Muscle layer of colon (tissue), 2 donors: ENCODE data around the gene ARL4A.

Experiments used
- H3K27ac ChIP-seq: one replicate; pipeline ENCODE4 v1.7.0; 2013; ENCODE audit warnings: low read depth, mild to moderate bottlenecking, low read length, moderate library complexity
- H3K27me3 ChIP-seq, 2 donors: one replicate each; pipeline ENCODE4 v1.7.0; 2013; ENCODE audit warnings: low read length in 2 of 2, mild to moderate bottlenecking in 2 of 2; ENCODE audit not compliant: insufficient read depth in 2 of 2, control insufficient read depth in 1 of 2
- H3K36me3 ChIP-seq: one replicate; pipeline ENCODE4 v1.7.0; 2013; ENCODE audit warnings: mild to moderate bottlenecking, low read length; ENCODE audit not compliant: insufficient read depth
- H3K4me1 ChIP-seq: one replicate; pipeline ENCODE4 v1.7.0; 2013; ENCODE audit warnings: mild to moderate bottlenecking, low read length; ENCODE audit not compliant: insufficient read depth
- H3K4me3 ChIP-seq, 2 donors: one replicate each; pipeline ENCODE4 v1.7.0; 2013; ENCODE audit warnings: low read length in 2 of 2, low read depth in 1 of 2, mild to moderate bottlenecking in 1 of 2, moderate library complexity in 1 of 2
- H3K9ac ChIP-seq: one replicate; pipeline ENCODE4 v1.7.0; 2013; ENCODE audit warnings: low read length
- H3K9me3 ChIP-seq: one replicate; pipeline ENCODE4 v1.7.0; 2013; ENCODE audit warnings: mild to moderate bottlenecking, low read length
- donor health status: abdominal sarcoma.
- donor health status: Adenocarcinoma of cecum.

ARL4A gene

DNA sequence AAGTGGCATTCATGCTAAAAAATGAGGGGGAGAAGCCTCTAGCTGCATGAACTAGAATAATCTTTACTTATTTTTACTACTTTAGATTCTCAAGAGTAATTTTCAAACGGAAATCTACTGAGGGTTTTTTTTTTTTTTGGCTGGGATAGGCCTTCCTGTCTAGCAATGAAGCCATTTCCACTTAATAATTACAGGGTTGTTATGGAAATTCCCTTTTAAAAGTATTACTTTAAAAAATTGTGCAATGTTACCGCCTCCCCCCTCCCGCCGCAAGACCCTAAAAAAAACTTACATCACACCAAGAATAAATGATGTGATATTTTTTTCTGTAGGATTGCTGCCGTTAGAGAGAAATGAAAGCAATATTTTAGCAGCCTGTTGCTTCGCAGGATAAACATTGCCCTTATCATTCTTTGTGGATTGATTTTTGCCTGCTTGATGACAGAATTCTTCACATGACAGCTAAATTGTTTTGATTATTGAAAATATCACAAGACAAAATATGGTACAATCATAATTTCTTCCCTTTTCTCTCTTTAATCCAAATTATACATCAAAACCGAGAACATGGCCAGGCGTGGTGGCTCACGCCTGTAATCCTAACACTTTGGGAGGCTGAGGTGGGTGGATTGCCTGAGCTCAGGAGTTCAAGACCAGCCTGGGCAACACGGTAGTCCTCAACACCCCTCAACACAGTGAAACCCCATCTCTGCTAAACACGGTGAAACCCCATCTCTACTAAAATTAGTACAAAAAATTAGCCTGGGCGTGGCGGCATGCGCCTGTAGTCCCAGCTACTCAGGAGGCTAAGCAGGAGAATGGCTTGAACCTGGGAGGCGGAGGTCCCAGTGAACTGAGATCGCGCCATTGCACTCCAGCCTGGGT, 32.8 kb downstream of the ARL4A start:
- Histone ChIP-seq H3K4me3 (no peak overlapping the region), H3K4me1 (peaks cover 13% of the 10 kb centered on the region), H3K36me3 (no peaks in the 10 kb centered on the region), H3K9ac (no peak overlapping the region), H3K27me3 (no peaks in the 10 kb centered on the region), H3K9me3 (no peaks in the 10 kb centered on the region), H3K27ac (no peak overlapping the region)

GRCh38 chr7:12721286-12721830, 33.9 kb downstream of the ARL4A start:
- Histone ChIP-seq H3K27ac (no peak overlapping the region), H3K27me3 (no peaks in the 10 kb centered on the region), H3K4me1 (peaks cover 13% of the 10 kb centered on the region), H3K9me3 (no peaks in the 10 kb centered on the region), H3K36me3 (no peaks in the 10 kb centered on the region), H3K9ac (no peak overlapping the region), H3K4me3 (no peak overlapping the region)

DNA sequence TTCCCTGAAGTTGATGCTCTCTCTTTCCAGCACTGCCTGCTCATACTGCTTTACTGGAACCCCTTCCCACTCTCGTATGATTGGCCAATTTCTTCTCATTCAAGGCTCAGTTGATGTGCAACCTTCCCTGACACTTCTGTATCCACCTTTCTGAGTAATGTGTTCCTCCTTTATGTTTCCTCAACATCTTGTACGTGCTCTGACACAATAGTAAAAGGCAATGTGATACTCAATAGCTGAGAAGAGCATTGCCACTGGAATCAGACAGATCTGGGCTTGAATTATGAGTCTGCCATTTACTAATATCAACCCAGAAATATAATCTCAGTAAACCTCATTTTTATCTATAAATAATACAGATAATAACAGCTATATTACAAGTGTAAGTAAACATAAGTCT, 34.7 kb downstream of the ARL4A start:
- Histone ChIP-seq H3K9me3 (no peaks in the 10 kb centered on the region), H3K27me3 (no peaks in the 10 kb centered on the region), H3K27ac (no peak overlapping the region), H3K36me3 (no peaks in the 10 kb centered on the region), H3K4me3 (no peak overlapping the region), H3K4me1 (peaks cover 13% of the 10 kb centered on the region), H3K9ac (no peak overlapping the region)

- no peak overlapping the region for H3K27ac ChIP-seq
- no peaks in the 10 kb centered on the region for H3K27me3 ChIP-seq
- no peaks in the 10 kb centered on the region for H3K9me3 ChIP-seq
- no peak overlapping the region for H3K4me3 ChIP-seq
- no peak overlapping the region for H3K9ac ChIP-seq
- H3K36me3 ChIP-seq, result no peaks in the 10 kb centered on the region
- H3K4me1 ChIP-seq, result peaks cover 13% of the 10 kb centered on the region
Observed at GRCh38 chr7:12722636-12723605, 35.5 kb downstream of the ARL4A start.

DNA sequence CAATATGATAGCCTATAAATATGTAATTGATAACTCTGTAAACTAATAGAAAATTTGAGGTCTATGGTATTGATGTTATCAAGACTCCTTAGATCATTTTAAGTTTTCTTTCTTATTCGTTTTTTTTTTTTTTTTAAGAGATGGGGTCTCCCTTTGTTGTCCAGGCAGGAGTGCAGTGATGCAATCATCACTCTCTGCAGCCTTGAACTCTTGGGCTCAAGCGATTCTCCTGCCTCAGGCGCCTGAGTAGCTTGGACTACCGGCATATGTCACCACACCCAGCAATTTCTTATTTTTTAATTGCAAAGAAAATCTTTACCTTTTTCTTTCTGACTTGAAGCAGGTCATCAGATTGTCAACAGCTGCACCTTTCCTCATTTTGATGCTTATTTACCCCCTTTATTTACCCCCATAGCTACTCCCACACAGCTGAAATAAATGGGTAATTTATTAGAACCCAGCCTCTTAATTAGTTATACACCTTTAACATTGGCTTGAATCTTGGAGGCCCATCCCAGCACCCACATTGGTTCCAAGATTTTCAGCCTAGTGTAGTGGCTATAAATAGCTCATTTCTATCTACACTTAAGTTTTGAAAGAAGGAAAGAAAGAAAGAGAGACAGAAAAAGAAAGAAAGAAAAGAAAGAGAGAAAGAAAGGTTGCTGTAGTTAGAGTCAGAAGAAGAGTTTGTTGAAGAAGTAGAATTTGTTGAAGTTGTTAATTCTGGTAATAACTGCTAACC, 38.3 kb downstream of the ARL4A start:
- Histone ChIP-seq H3K27me3 (no peaks in the 10 kb centered on the region), H3K9me3 (no peaks in the 10 kb centered on the region), H3K27ac (no peak overlapping the region), H3K36me3 (no peaks in the 10 kb centered on the region), H3K4me3 (no peak overlapping the region), H3K9ac (no peak overlapping the region), H3K4me1 (peaks cover 4% of the 10 kb centered on the region)

DNA sequence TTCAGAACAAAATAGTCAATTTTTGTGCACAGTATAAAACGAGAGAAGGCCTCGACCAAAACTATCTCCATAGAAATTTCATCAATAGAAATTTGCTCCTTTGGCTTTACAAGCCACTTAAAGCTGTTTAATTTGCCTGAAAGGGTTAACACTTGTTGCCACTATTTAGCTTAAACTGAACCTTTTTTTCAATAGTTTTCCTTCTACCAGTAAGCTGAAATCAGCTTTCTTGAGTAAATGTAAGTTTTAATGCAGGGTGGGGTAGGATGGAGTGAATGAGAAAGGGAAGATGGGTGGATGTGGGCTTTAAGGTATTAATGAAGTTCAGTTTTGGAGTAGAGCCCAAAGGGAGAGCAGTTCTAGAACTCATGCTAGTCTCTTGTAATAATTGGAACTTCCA, 39.5 kb downstream of the ARL4A start:
- H3K9ac ChIP-seq, result no peak overlapping the region
- peaks cover 4% of the 10 kb centered on the region for H3K4me1 ChIP-seq
- no peak overlapping the region for H3K4me3 ChIP-seq
- no peaks in the 10 kb centered on the region for H3K9me3 ChIP-seq
- H3K27ac ChIP-seq, result no peak overlapping the region
- H3K36me3 ChIP-seq, result no peaks in the 10 kb centered on the region
- no peaks in the 10 kb centered on the region for H3K27me3 ChIP-seq

- H3K27ac ChIP-seq, result no peak overlapping the region
Observed at GRCh38 chr7:12727455-12728191, 40.2 kb downstream of the ARL4A start.

DNA sequence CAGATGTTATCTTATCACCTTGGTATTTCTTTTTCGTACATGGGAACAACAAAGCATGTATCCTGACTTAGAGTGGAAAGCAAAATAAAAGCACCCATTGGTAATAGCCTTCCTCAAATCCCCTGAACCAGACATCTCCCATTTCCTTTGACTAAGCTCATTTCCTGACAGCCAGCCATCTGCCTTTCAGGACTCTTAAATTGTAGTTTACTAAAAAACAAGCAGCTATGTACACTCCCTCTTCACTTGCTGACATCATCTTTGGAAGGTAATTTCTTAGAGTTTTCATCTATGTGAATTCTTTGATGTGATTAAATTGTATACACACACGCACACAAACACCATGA, 40.7 kb downstream of the ARL4A start:
- H3K9me3 ChIP-seq, result no peaks in the 10 kb centered on the region
- H3K27me3 ChIP-seq, result no peaks in the 10 kb centered on the region
- H3K9ac ChIP-seq, result no peak overlapping the region
- H3K36me3 ChIP-seq, result no peaks in the 10 kb centered on the region
- H3K27ac ChIP-seq, result no peak overlapping the region
- peaks cover 4% of the 10 kb centered on the region for H3K4me1 ChIP-seq
- H3K4me3 ChIP-seq, result no peak overlapping the region

More at GRCh38 chr7:12727455-12728191, 40.2 kb downstream of the ARL4A start:
- Histone ChIP-seq H3K27me3 (no peaks in the 10 kb centered on the region), H3K4me3 (no peak overlapping the region), H3K4me1 (peaks cover 4% of the 10 kb centered on the region), H3K9ac (no peak overlapping the region), H3K36me3 (no peaks in the 10 kb centered on the region), H3K9me3 (no peaks in the 10 kb centered on the region)

- no peaks in the 10 kb centered on the region for H3K27me3 ChIP-seq
- H3K36me3 ChIP-seq, result no peaks in the 10 kb centered on the region
- H3K4me3 ChIP-seq, result no peak overlapping the region
- no peaks in the 10 kb centered on the region for H3K9me3 ChIP-seq
- no peak overlapping the region for H3K27ac ChIP-seq
- no peak overlapping the region for H3K9ac ChIP-seq
- H3K4me1 ChIP-seq, result peaks cover 4% of the 10 kb centered on the region
Observed at GRCh38 chr7:12729112-12729511, 41.7 kb downstream of the ARL4A start.

- no peak overlapping the region for H3K27ac ChIP-seq
- H3K36me3 ChIP-seq, result no peaks in the 10 kb centered on the region
- no peak overlapping the region for H3K9ac ChIP-seq
- H3K4me1 ChIP-seq, result peaks cover 4% of the 10 kb centered on the region
- H3K9me3 ChIP-seq, result no peaks in the 10 kb centered on the region
- no peak overlapping the region for H3K4me3 ChIP-seq
- H3K27me3 ChIP-seq, result no peaks in the 10 kb centered on the region
Observed at GRCh38 chr7:12730523-12730922, 43.1 kb downstream of the ARL4A start.
